ENCODE results near the gene FHIT.
A peak's percentile ranks its signal among the peaks of the same experiment; 100 is the strongest.

Gene FHIT

GRCh38 chr3:60758831-60759230 is 492.4 kb downstream of the FHIT start:
- H4K8ac ChIP-seq (ENCODE audit: low read depth, low read length), result no peak overlapping the region
- no peaks in the 10 kb centered on the region for H3K79me2 ChIP-seq (ENCODE audit: control insufficient read depth, insufficient read depth, low read length)
- H2BK15ac ChIP-seq (replicated peaks; ENCODE audit: low read depth), result no peak overlapping the region
- H2AK5ac ChIP-seq (ENCODE audit: low read length), result no peak overlapping the region
- no peak for DNase-seq
- WGBS (ENCODE audit: extremely low coverage, insufficient coverage, low lambda C conversion rate), result no CpG with 5 or more reads among the region's 5 CpGs
- H3K4me2 ChIP-seq (ENCODE audit: low read length), result no peak overlapping the region
- H3K27me3 ChIP-seq (ENCODE audit: insufficient read depth, low read length, poor library complexity), result no peaks in the 10 kb centered on the region
- no peak overlapping the region for H2BK120ac ChIP-seq (ENCODE audit: low read depth, low read length)
- H3K18ac ChIP-seq (ENCODE audit: low read length), result no peak overlapping the region
- no peak overlapping the region for H2BK5ac ChIP-seq (ENCODE audit: low read length)
- H3K79me1 ChIP-seq (ENCODE audit: low read length), result no peaks in the 10 kb centered on the region
- no peak overlapping the region for H4K5ac ChIP-seq (ENCODE audit: low read length)
- no peaks in the 10 kb centered on the region for H3K36me3 ChIP-seq (ENCODE audit: control insufficient read depth, insufficient read depth, low read length)
- H3K56ac ChIP-seq (ENCODE audit: low read length), result no peak overlapping the region
- H3K4me1 ChIP-seq (ENCODE audit: control insufficient read depth, low read depth, low read length), result peaks cover 6% of the 10 kb centered on the region
- H3K27ac ChIP-seq (ENCODE audit: low read depth, low read length), result no peak overlapping the region
- H3K23ac ChIP-seq (ENCODE audit: low read length), result no peak overlapping the region
- H3K9ac ChIP-seq (ENCODE audit: low read length), result no peak overlapping the region
- no peak overlapping the region for H3K4me3 ChIP-seq (ENCODE audit: low read length)
- H3K4ac ChIP-seq (ENCODE audit: low read depth, low read length), result no peak overlapping the region

- no peak for DNase-seq
- H3K4me1 ChIP-seq (ENCODE audit: control insufficient read depth, low read depth, low read length), result peaks cover 6% of the 10 kb centered on the region
- H3K79me2 ChIP-seq (ENCODE audit: control insufficient read depth, insufficient read depth, low read length), result no peaks in the 10 kb centered on the region
- H2AK5ac ChIP-seq (ENCODE audit: low read length), result peak overlapping the region; percentile 20
- no CpG with 5 or more reads among the region's 2 CpGs for WGBS (ENCODE audit: extremely low coverage, insufficient coverage, low lambda C conversion rate)
- H3K4me2 ChIP-seq (ENCODE audit: low read length), result no peak overlapping the region
- peak overlapping the region; percentile 28 for H2BK5ac ChIP-seq (ENCODE audit: low read length)
- H3K36me3 ChIP-seq (ENCODE audit: control insufficient read depth, insufficient read depth, low read length), result no peaks in the 10 kb centered on the region
- no peak overlapping the region for H2BK120ac ChIP-seq (ENCODE audit: low read depth, low read length)
- H3K4me3 ChIP-seq (ENCODE audit: low read length), result no peak overlapping the region
- no peak overlapping the region for H3K27ac ChIP-seq (ENCODE audit: low read depth, low read length)
- H3K23ac ChIP-seq (ENCODE audit: low read length), result peak overlapping the region; percentile 37
- no peak overlapping the region for H3K9ac ChIP-seq (ENCODE audit: low read length)
- H4K8ac ChIP-seq (ENCODE audit: low read depth, low read length), result no peak overlapping the region
- H4K5ac ChIP-seq (ENCODE audit: low read length), result no peak overlapping the region
- no peak overlapping the region for H3K4ac ChIP-seq (ENCODE audit: low read depth, low read length)
- H3K18ac ChIP-seq (ENCODE audit: low read length), result no peak overlapping the region
- H3K27me3 ChIP-seq (ENCODE audit: insufficient read depth, low read length, poor library complexity), result no peaks in the 10 kb centered on the region
- no peaks in the 10 kb centered on the region for H3K79me1 ChIP-seq (ENCODE audit: low read length)
- H3K56ac ChIP-seq (ENCODE audit: low read length), result no peak overlapping the region
- no peak overlapping the region for H2BK15ac ChIP-seq (replicated peaks; ENCODE audit: low read depth)
These were observed 493.1 kb downstream of the FHIT start for GRCh38 chr3:60758171-60758570.

GRCh38 chr3:60757724-60758123 is 493.5 kb downstream of the FHIT start:
- Histone ChIP-seq H3K79me2 (ENCODE audit: control insufficient read depth, insufficient read depth, low read length) (no peaks in the 10 kb centered on the region), H3K27me3 (ENCODE audit: insufficient read depth, low read length, poor library complexity) (no peaks in the 10 kb centered on the region), H3K23ac (ENCODE audit: low read length) (peak overlapping the region; percentile 37), H3K9ac (ENCODE audit: low read length) (no peak overlapping the region), H3K4me2 (ENCODE audit: low read length) (no peak overlapping the region), H3K36me3 (ENCODE audit: control insufficient read depth, insufficient read depth, low read length) (no peaks in the 10 kb centered on the region), H4K8ac (ENCODE audit: low read depth, low read length) (no peak overlapping the region), H3K27ac (ENCODE audit: low read depth, low read length) (no peak overlapping the region), H2AK5ac (ENCODE audit: low read length) (peak overlapping the region; percentile 20), H3K4ac (ENCODE audit: low read depth, low read length) (no peak overlapping the region), H3K18ac (ENCODE audit: low read length) (no peak overlapping the region), H3K4me3 (ENCODE audit: low read length) (no peak overlapping the region), H2BK15ac (replicated peaks; ENCODE audit: low read depth) (no peak overlapping the region), H3K56ac (ENCODE audit: low read length) (peak overlapping the region; percentile 43), H3K4me1 (ENCODE audit: control insufficient read depth, low read depth, low read length) (peaks cover 6% of the 10 kb centered on the region), H4K5ac (ENCODE audit: low read length) (no peak overlapping the region), H3K79me1 (ENCODE audit: low read length) (no peaks in the 10 kb centered on the region), H2BK120ac (ENCODE audit: low read depth, low read length) (no peak overlapping the region), H2BK5ac (ENCODE audit: low read length) (peak overlapping the region; percentile 28)
- WGBS (ENCODE audit: extremely low coverage, insufficient coverage, low lambda C conversion rate), result no CpG with 5 or more reads among the region's 6 CpGs
- DNase-seq, result no peak

- H4K5ac ChIP-seq (ENCODE audit: low read length), result no peak overlapping the region
- H4K8ac ChIP-seq (ENCODE audit: low read depth, low read length), result no peak overlapping the region
- peaks cover 6% of the 10 kb centered on the region for H3K4me1 ChIP-seq (ENCODE audit: control insufficient read depth, low read depth, low read length)
- H3K27me3 ChIP-seq (ENCODE audit: insufficient read depth, low read length, poor library complexity), result no peaks in the 10 kb centered on the region
- H3K79me1 ChIP-seq (ENCODE audit: low read length), result no peaks in the 10 kb centered on the region
- peak overlapping the region; percentile 7 for H3K18ac ChIP-seq (ENCODE audit: low read length)
- H2BK15ac ChIP-seq (replicated peaks; ENCODE audit: low read depth), result no peak overlapping the region
- H2BK5ac ChIP-seq (ENCODE audit: low read length), result peak overlapping the region; percentile 88
- peak overlapping the region; percentile 76 for H2AK5ac ChIP-seq (ENCODE audit: low read length)
- H3K23ac ChIP-seq (ENCODE audit: low read length), result no peak overlapping the region
- H2BK120ac ChIP-seq (ENCODE audit: low read depth, low read length), result peak overlapping the region; percentile 38
- no peak for DNase-seq
- WGBS (ENCODE audit: extremely low coverage, insufficient coverage, low lambda C conversion rate), result no CpG with 5 or more reads among the region's 7 CpGs
- no peak overlapping the region for H3K9ac ChIP-seq (ENCODE audit: low read length)
- no peaks in the 10 kb centered on the region for H3K79me2 ChIP-seq (ENCODE audit: control insufficient read depth, insufficient read depth, low read length)
- no peaks in the 10 kb centered on the region for H3K36me3 ChIP-seq (ENCODE audit: control insufficient read depth, insufficient read depth, low read length)
- no peak overlapping the region for H3K4ac ChIP-seq (ENCODE audit: low read depth, low read length)
- H3K56ac ChIP-seq (ENCODE audit: low read length), result peak overlapping the region; percentile 64
- H3K27ac ChIP-seq (ENCODE audit: low read depth, low read length), result peak overlapping the region; percentile 72
- no peak overlapping the region for H3K4me2 ChIP-seq (ENCODE audit: low read length)
- H3K4me3 ChIP-seq (ENCODE audit: low read length), result no peak overlapping the region
These were observed 494.8 kb downstream of the FHIT start for GRCh38 chr3:60756241-60757030.

GRCh38 chr3:60755094-60755493 is 496.2 kb downstream of the FHIT start:
- Histone ChIP-seq H4K5ac (ENCODE audit: low read length) (no peak overlapping the region), H3K18ac (ENCODE audit: low read length) (no peak overlapping the region), H2BK15ac (replicated peaks; ENCODE audit: low read depth) (no peak overlapping the region), H3K4me3 (ENCODE audit: low read length) (no peak overlapping the region), H3K23ac (ENCODE audit: low read length) (no peak overlapping the region), H4K8ac (ENCODE audit: low read depth, low read length) (no peak overlapping the region), H3K27ac (ENCODE audit: low read depth, low read length) (no peak overlapping the region), H3K79me1 (ENCODE audit: low read length) (no peaks in the 10 kb centered on the region), H2BK120ac (ENCODE audit: low read depth, low read length) (no peak overlapping the region), H3K4me2 (ENCODE audit: low read length) (no peak overlapping the region), H2BK5ac (ENCODE audit: low read length) (no peak overlapping the region), H2AK5ac (ENCODE audit: low read length) (no peak overlapping the region), H3K79me2 (ENCODE audit: control insufficient read depth, insufficient read depth, low read length) (no peaks in the 10 kb centered on the region), H3K9ac (ENCODE audit: low read length) (no peak overlapping the region), H3K4ac (ENCODE audit: low read depth, low read length) (no peak overlapping the region), H3K56ac (ENCODE audit: low read length) (no peak overlapping the region), H3K27me3 (ENCODE audit: insufficient read depth, low read length, poor library complexity) (no peaks in the 10 kb centered on the region), H3K36me3 (ENCODE audit: control insufficient read depth, insufficient read depth, low read length) (no peaks in the 10 kb centered on the region), H3K4me1 (ENCODE audit: control insufficient read depth, low read depth, low read length) (peaks cover 6% of the 10 kb centered on the region)
- peak; percentile 85 for DNase-seq
- WGBS (ENCODE audit: extremely low coverage, insufficient coverage, low lambda C conversion rate), result no CpG with 5 or more reads among the region's 3 CpGs

GRCh38 chr3:60754617-60755016 is 496.6 kb downstream of the FHIT start:
- no peak overlapping the region for H3K9ac ChIP-seq (ENCODE audit: low read length)
- no peak overlapping the region for H3K56ac ChIP-seq (ENCODE audit: low read length)
- H2AK5ac ChIP-seq (ENCODE audit: low read length), result no peak overlapping the region
- DNase-seq, result no peak
- H3K4ac ChIP-seq (ENCODE audit: low read depth, low read length), result no peak overlapping the region
- peaks cover 6% of the 10 kb centered on the region for H3K4me1 ChIP-seq (ENCODE audit: control insufficient read depth, low read depth, low read length)
- H3K27ac ChIP-seq (ENCODE audit: low read depth, low read length), result no peak overlapping the region
- H3K18ac ChIP-seq (ENCODE audit: low read length), result no peak overlapping the region
- no peak overlapping the region for H3K4me2 ChIP-seq (ENCODE audit: low read length)
- H3K79me2 ChIP-seq (ENCODE audit: control insufficient read depth, insufficient read depth, low read length), result no peaks in the 10 kb centered on the region
- no peak overlapping the region for H4K8ac ChIP-seq (ENCODE audit: low read depth, low read length)
- H2BK5ac ChIP-seq (ENCODE audit: low read length), result no peak overlapping the region
- no peak overlapping the region for H2BK15ac ChIP-seq (replicated peaks; ENCODE audit: low read depth)
- H3K23ac ChIP-seq (ENCODE audit: low read length), result no peak overlapping the region
- H2BK120ac ChIP-seq (ENCODE audit: low read depth, low read length), result no peak overlapping the region
- H3K36me3 ChIP-seq (ENCODE audit: control insufficient read depth, insufficient read depth, low read length), result no peaks in the 10 kb centered on the region
- no CpG with 5 or more reads among the region's 1 CpG for WGBS (ENCODE audit: extremely low coverage, insufficient coverage, low lambda C conversion rate)
- no peak overlapping the region for H4K5ac ChIP-seq (ENCODE audit: low read length)
- H3K79me1 ChIP-seq (ENCODE audit: low read length), result no peaks in the 10 kb centered on the region
- no peak overlapping the region for H3K4me3 ChIP-seq (ENCODE audit: low read length)
- no peaks in the 10 kb centered on the region for H3K27me3 ChIP-seq (ENCODE audit: insufficient read depth, low read length, poor library complexity)
